Ishikawa (cell line): ENCODE measurements around the gene PATJ.

Source experiments
- CEBPB ChIP-seq: IDR thresholded peaks from 2 replicates; pipeline ENCODE4 v1.6.1; 2012
- EGR1 ChIP-seq: IDR thresholded peaks from 2 replicates; pipeline ENCODE4 v1.6.1; 2012
- RAD21 ChIP-seq: IDR thresholded peaks from 2 replicates; pipeline ENCODE4 v1.6.1; 2012; ENCODE audit warnings: low read depth
- REST ChIP-seq: IDR thresholded peaks from 2 replicates; pipeline ENCODE4 v1.6.1; 2012; ENCODE audit warnings: low read depth, mild to moderate bottlenecking
- TAF1 ChIP-seq: IDR thresholded peaks from 2 replicates; pipeline ENCODE4 v1.6.1; 2012; ENCODE audit warnings: low read depth, mild to moderate bottlenecking
- TF ChIP-seq, protein P1 (sequence below): IDR thresholded peaks from 2 replicates; pipeline ENCODE4 v1.6.1; 2012

DNA sequence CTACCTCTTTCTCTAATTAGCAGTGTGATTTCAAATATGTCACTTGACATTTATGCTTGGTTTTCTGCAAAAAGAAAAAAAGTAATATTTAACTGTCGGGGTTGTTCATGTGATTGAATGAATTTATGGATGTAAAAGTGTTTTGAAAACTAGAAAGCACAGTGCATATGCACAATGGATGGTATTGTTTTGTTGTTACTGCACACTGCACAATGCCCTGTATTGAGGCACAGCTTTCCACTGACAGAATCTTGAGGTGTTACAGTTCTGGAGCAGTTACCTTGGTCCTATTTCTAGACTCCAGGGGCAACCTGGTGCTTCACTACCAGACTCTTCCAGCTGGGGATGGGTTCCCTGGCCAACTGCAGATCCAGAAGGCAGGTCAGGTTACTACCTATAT is 335.5 kb downstream of the PATJ start:
- TF ChIP-seq EGR1, result no peak
- TF ChIP-seq RAD21, result no peak
- no peak for TF ChIP-seq TAF1
- no peak for TF ChIP-seq CEBPB
- TF ChIP-seq, protein P1, sequence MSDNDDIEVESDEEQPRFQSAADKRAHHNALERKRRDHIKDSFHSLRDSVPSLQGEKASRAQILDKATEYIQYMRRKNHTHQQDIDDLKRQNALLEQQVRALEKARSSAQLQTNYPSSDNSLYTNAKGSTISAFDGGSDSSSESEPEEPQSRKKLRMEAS, result no peak
- TF ChIP-seq REST, result no peak
